Loucy (cell line): ENCODE data around the gene WDR7.

Experiments used
- EZH2phosphoT487 ChIP-seq: fragments of 200-600 bp; IDR thresholded peaks from 2 replicates; pipeline ENCODE4 v1.6.1; 2018; ENCODE audit warnings: antibody characterized with exemption, mild to moderate bottlenecking, moderate library complexity, borderline replicate concordance
- TF ChIP-seq, protein P1 (sequence below): fragments of 200-600 bp; sonication (generic); conservative IDR thresholded peaks from 2 replicates; pipeline ENCODE4 v1.5.1; 2014; ENCODE audit warnings: mild to moderate bottlenecking, antibody characterized with exemption, low read length

DNA sequence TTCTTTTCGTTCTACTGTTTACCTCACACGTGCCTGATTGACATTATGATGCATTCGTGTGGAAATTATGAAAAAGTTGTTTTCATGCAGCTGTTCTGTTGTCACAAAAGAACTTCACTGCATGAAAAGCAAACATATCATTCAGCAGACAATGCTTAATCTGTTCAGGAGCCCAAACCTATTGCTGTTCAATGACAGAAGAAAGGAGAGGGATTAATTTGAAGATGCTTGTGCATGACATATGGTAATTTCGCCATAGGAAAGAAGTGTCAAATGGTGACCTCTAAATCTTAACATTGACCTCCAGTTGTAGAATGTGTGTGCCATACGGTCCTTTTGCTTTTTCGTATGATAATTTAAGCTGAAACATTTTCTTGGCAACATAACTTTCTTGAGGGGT lies 124.5 kb downstream of the WDR7 start:
- TF ChIP-seq EZH2phosphoT487, result no peak
- TF ChIP-seq, protein P1, sequence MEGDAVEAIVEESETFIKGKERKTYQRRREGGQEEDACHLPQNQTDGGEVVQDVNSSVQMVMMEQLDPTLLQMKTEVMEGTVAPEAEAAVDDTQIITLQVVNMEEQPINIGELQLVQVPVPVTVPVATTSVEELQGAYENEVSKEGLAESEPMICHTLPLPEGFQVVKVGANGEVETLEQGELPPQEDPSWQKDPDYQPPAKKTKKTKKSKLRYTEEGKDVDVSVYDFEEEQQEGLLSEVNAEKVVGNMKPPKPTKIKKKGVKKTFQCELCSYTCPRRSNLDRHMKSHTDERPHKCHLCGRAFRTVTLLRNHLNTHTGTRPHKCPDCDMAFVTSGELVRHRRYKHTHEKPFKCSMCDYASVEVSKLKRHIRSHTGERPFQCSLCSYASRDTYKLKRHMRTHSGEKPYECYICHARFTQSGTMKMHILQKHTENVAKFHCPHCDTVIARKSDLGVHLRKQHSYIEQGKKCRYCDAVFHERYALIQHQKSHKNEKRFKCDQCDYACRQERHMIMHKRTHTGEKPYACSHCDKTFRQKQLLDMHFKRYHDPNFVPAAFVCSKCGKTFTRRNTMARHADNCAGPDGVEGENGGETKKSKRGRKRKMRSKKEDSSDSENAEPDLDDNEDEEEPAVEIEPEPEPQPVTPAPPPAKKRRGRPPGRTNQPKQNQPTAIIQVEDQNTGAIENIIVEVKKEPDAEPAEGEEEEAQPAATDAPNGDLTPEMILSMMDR, result no peak
